Endothelial cell of umbilical vein (primary cell): ENCODE measurements around the gene WLS. TPM values are rescaled to one million over a fixed set of nuclear protein-coding genes. Genes with fewer than 3 reads are reported as not detected.
A peak's percentile ranks its signal among the peaks of the same experiment; 100 is the strongest.

Experiments used
- BruUV-seq: library from RNA; stranded (reverse); fragments of 400-500 nt; replicated peaks from 2 replicates; lab custom pipeline; 2021; lab: Mats Ljungman, UMichigan
- CTCF ChIA-PET: fragments of 300-600, 350-600 bp; sonication (Branson Sonifier 250); formaldehyde crosslinking; loops from one replicate; lab custom pipeline; 2021; ENCODE audit warnings: antibody characterized with exemption, inconsistent platforms; lab: Charles Lee
- POLR2A ChIA-PET: fragments of 300-600, 350-600 bp; sonication (Branson Sonifier 250); formaldehyde crosslinking; loops from one replicate; lab custom pipeline; 2021; ENCODE audit warnings: antibody characterized with exemption, inconsistent platforms; lab: Charles Lee
- DNase-seq: peaks from one replicate; pipeline ENCODE4 v3.0.0-alpha.2; 2011; ENCODE audit warnings: low read depth, low spot score
- FAIRE-seq: peaks from 2 replicates; lab custom pipeline; 2011; peaks lifted over from hg19 to GRCh38; lab: Jason Lieb, UNC
- H2AFZ ChIP-seq: 2 replicates; pipeline ENCODE4 v1.6.0; 2012; ENCODE audit warnings: low read depth, low read length, control low read depth, inconsistent platforms
- H3K27ac ChIP-seq: 2 replicates; pipeline ENCODE4 v1.5.1; 2011; ENCODE audit warnings: low read depth, mild to moderate bottlenecking, control low read depth, low read length, moderate library complexity; ENCODE audit not compliant: insufficient read depth
- H3K27me3 ChIP-seq, 2 experiments: 2 replicates each; pipeline versions ENCODE4 v1.6.0 to v1.6.1; 2011; ENCODE audit warnings: low read length in 2 of 2, mixed read lengths in 1 of 2; ENCODE audit not compliant: control insufficient read depth in 2 of 2, insufficient read depth in 2 of 2
- H3K36me3 ChIP-seq, 2 experiments: 2 replicates in 1 of 2; 3 replicates in 1 of 2; pipeline ENCODE4 v1.5.1; 2011; ENCODE audit warnings: low read length in 2 of 2, mild to moderate bottlenecking in 1 of 2, moderate library complexity in 1 of 2; ENCODE audit not compliant: control insufficient read depth in 2 of 2, insufficient read depth in 2 of 2; ENCODE audit errors: extremely low read depth in 1 of 2
- H3K4me1 ChIP-seq: 3 replicates; pipeline ENCODE4 v1.5.1; 2011; ENCODE audit warnings: mild to moderate bottlenecking, low read length; ENCODE audit not compliant: control insufficient read depth, insufficient read depth; ENCODE audit errors: extremely low read depth
- H3K4me2 ChIP-seq: 2 replicates; pipeline ENCODE4 v1.6.1; 2011; ENCODE audit warnings: low read length, control low read depth, mixed read lengths; ENCODE audit not compliant: insufficient read depth
- H3K4me3 ChIP-seq, 3 experiments: fragments of 200-600 bp in 1 of 3; sonication (generic), shearing (Covaris generic) in 1 of 3; replicated peaks in 1 of 3; 2 replicates each; pipeline ENCODE4 v1.5.1; 2011 to 2016; ENCODE audit warnings: control low read depth in 3 of 3, low read length in 3 of 3, mild to moderate bottlenecking in 2 of 3, inconsistent platforms in 1 of 3, low read depth in 1 of 3, moderate library complexity in 1 of 3; ENCODE audit not compliant: insufficient read depth in 1 of 3
- H3K79me2 ChIP-seq: 2 replicates; pipeline ENCODE4 v1.6.0; 2012; ENCODE audit warnings: low read length, inconsistent platforms; ENCODE audit not compliant: control insufficient read depth, insufficient read depth
- H3K9ac ChIP-seq: replicated peaks from 2 replicates; pipeline ENCODE3; 2011; ENCODE audit warnings: low read length, control low read depth; ENCODE audit not compliant: insufficient read depth; ENCODE audit errors: extremely low read depth
- H3K9me1 ChIP-seq: replicated peaks from 3 replicates; pipeline ENCODE4 v1.6.0; 2011; ENCODE audit warnings: mild to moderate bottlenecking, low read length; ENCODE audit not compliant: control insufficient read depth, insufficient read depth; ENCODE audit errors: extremely low read depth
- H3K9me3 ChIP-seq: replicated peaks from 2 replicates; pipeline ENCODE4 v1.5.1; 2012; ENCODE audit warnings: low read length, inconsistent platforms; ENCODE audit not compliant: control insufficient read depth, insufficient read depth
- H4K20me1 ChIP-seq: replicated peaks from 2 replicates; pipeline ENCODE3; 2011; ENCODE audit warnings: mild to moderate bottlenecking, low read length; ENCODE audit not compliant: control insufficient read depth, insufficient read depth; ENCODE audit errors: extremely low read depth
- CTCF ChIP-seq, 2 donors: IDR thresholded peaks; 1 replicate in 1 of 2; 2 replicates in 1 of 2; pipeline ENCODE4 v1.5.1; 2011; ENCODE audit warnings: low read length in 2 of 2, mild to moderate bottlenecking in 2 of 2, moderate library complexity in 2 of 2, control low read depth in 1 of 2, inconsistent platforms in 1 of 2, low read depth in 1 of 2; ENCODE audit not compliant: insufficient read depth in 1 of 2; ENCODE audit errors: extremely low read depth in 1 of 2
- EZH2 ChIP-seq: IDR thresholded peaks from 2 replicates; pipeline ENCODE4 v1.6.1; 2012; ENCODE audit warnings: borderline replicate concordance, low read depth, mild to moderate bottlenecking, moderate library complexity, low read length, inconsistent platforms; ENCODE audit not compliant: severe bottlenecking
- FOS ChIP-seq: IDR thresholded peaks from 2 replicates; pipeline ENCODE4 v1.6.1; 2011; ENCODE audit warnings: mild to moderate bottlenecking, low read length, moderate library complexity, borderline replicate concordance; ENCODE audit not compliant: insufficient read depth
- GATA2 ChIP-seq: IDR thresholded peaks from 2 replicates; pipeline ENCODE4 v1.7.0; 2011; ENCODE audit warnings: low read depth, mild to moderate bottlenecking, moderate library complexity, mixed read lengths, low read length; ENCODE audit not compliant: insufficient read length, insufficient read depth
- JUN ChIP-seq: IDR thresholded peaks from 2 replicates; pipeline ENCODE4 v1.6.1; 2011; ENCODE audit warnings: borderline replicate concordance, low read depth; ENCODE audit not compliant: insufficient read length, insufficient read depth
- MYC ChIP-seq: IDR thresholded peaks from one replicate; pipeline ENCODE4 v1.6.1; 2011; ENCODE audit warnings: mild to moderate bottlenecking, low read depth, low read length
- POLR2A ChIP-seq: IDR thresholded peaks from 2 replicates; pipeline ENCODE4 v1.6.1; 2012; ENCODE audit warnings: low read depth, mild to moderate bottlenecking, control low read depth, low read length
- POLR2AphosphoS5 ChIP-seq: IDR thresholded peaks from 2 replicates; pipeline ENCODE4 v1.6.1; 2012; ENCODE audit warnings: low read depth, mild to moderate bottlenecking, control low read depth, low read length, moderate library complexity; ENCODE audit not compliant: insufficient read depth
- dilution Hi-C: fragments of 300-500 bp; cut with MboI; formaldehyde crosslinking; loops from one replicate; pipeline ENCODE4 v1.15.0; 2019; ENCODE audit warnings: low sequenced_read_pairs; ENCODE audit not compliant: extremely low pct_ligation_motif_present
- intact Hi-C: fragments of 100-400 bp; cut with micrococcal nuclease; formaldehyde crosslinking; loops from one replicate; pipeline ENCODE4 v1.10.0; 2022
- polyA plus RNA-seq, 4 experiments: library from polyadenylated mRNA; depleted of rRNA in 3 of 4; stranded (reverse) in 3 of 4; unstranded in 1 of 4; fragments of >200 nt; gene quantifications; 2 replicates each; pipeline versions ENCODE4 v1.2.1 to v1.2.3, GENCODE V29; 2011 to 2012; ENCODE audit warnings: missing spikeins in 1 of 4
- total RNA-seq: library from RNA; stranded (reverse); gene quantifications from 2 replicates; pipeline ENCODE4 v1.2.3, GENCODE V29; 2021

Gene WLS
- total and polyA plus RNA-seq, 2 donors (not counting 3 experiments of a cell fraction or from before 2014, with no cell fraction given) = 121 to 199 TPM

- DNase-seq = peak; percentile 78
- Histone ChIP-seq H3K79me2 (peaks cover 44% of the 10 kb centered on the region), H3K27ac (peak overlapping the region; percentile 85)
Observed at GRCh38 chr1:68231627-68232288, 565 bp downstream of the WLS start.

More at GRCh38 chr1:68231627-68232288, 565 bp downstream of the WLS start:
- Histone ChIP-seq H3K4me2 (peak overlapping the region; percentile 89), H3K4me3 (peak overlapping the region; percentile 67 to 100 (median 93)), H3K9me1 (no peaks in the 10 kb centered on the region), H4K20me1 (peaks cover 1% of the 10 kb centered on the region), H2AFZ (peak overlapping the region; percentile 67), H3K27me3 (no peaks in the 10 kb centered on the region), H3K4me1 (peaks cover 29% of the 10 kb centered on the region), H3K36me3 (no peaks in the 10 kb centered on the region), H3K9ac (peak overlapping the region; percentile 98), H3K9me3 (no peaks in the 10 kb centered on the region)
- TF ChIP-seq MYC (no peak), POLR2AphosphoS5 (no peak), CTCF (IDR thresholded peaks at IDR 0.05; ENCODE audit: extremely low read depth in 1 of 2, insufficient read depth in 1 of 2, low read depth in 1 of 2, low read length in 2 of 2) (no peak), POLR2A (no peak), EZH2 (no peak), GATA2 (no peak), FOS (no peak), JUN (no peak)
- intact Hi-C loops = loop anchor here (1.0 to 5.0 kb wide), 9 partner anchors 24 to 379 kb away; partner anchors contain the start of gene DEPDC1
- dilution Hi-C loops = no loop called here
- ChIA-PET CTCF (interaction anchor here (0.7 to 6.1 kb wide), 20 partner anchors 8 to 211 kb away, joined by 3 to 66 read pairs (median 5); no protein-coding TSS in a partner anchor), POLR2A (interaction anchor here (0.5 to 4.2 kb wide), 17 partner anchors 10 to 1307 kb away, joined by 3 to 83 read pairs (median 5); no protein-coding TSS in a partner anchor)
- peak; percentile 84 for FAIRE-seq
- BruUV-seq = TSS peak; percentile 73
